ENCODE measurements around the gene CHDH.
A peak's percentile ranks its signal among the peaks of the same experiment; 100 is the strongest.

Gene CHDH

DNA sequence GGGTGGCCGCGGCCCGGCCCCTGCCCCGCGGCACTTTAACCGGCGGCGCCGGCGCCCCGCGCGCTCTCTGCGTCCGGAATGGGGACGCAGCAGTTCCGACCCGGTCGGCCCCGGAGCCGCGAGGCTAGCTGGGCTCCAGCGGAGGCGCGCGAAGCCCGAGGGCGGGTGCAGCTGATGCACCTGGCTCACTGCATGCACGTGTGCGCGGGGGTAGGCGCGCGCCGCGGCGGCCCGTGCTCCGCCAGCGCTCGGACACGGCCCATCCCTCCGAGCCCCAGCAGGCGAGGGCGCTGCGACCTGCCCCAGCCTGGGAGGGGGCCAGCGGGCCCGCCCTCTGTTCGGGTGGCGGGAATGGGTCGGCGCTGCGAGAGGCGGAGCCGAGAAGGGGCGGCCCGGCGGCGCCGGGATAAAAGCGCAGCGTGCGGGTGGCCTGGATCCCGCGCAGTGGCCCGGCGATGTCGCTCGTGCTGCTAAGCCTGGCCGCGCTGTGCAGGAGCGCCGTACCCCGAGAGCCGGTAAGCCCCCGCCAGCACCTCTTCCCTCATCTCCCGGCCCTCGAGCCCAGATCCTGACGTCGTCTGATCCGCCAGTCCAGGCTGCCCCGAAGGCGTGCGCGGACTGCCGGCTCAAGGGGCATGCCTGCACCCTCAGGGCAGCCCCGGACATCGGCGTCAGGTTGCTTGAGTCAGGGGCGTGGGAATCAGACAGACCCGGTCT lies at the start of gene CHDH, which contains the start of gene IL17RB:
TSS of gene CHDH (minus strand) at position 286 of the 717 bp plus-strand sequence. CDS start 22,411 bp downstream, outside the sequence.
TSS of gene IL17RB (plus strand) at position 435 of the 717 bp plus-strand sequence. CDS start at position 456, 21 bp downstream.
- DNase-seq (ENCODE audit: low read depth), result no peak

DNA sequence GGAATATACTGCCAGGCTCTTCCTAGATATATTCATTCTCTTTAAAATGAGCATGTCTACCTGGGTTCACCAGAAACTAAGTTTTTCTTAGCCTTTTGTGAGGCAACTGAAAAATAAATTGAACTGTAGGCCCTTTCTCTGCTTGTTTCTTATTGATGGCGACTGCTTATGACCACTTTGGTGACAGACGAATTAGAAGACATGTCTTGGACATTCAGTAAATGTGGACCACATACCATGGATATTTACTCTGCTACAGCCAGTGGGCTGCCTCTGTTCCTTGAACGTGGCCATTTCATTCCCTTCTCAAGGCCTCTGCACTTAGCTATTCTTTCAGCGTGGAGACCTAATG lies 46.0 kb upstream of the CHDH start:
- no peak for DNase-seq (ENCODE audit: low read depth)

DNA sequence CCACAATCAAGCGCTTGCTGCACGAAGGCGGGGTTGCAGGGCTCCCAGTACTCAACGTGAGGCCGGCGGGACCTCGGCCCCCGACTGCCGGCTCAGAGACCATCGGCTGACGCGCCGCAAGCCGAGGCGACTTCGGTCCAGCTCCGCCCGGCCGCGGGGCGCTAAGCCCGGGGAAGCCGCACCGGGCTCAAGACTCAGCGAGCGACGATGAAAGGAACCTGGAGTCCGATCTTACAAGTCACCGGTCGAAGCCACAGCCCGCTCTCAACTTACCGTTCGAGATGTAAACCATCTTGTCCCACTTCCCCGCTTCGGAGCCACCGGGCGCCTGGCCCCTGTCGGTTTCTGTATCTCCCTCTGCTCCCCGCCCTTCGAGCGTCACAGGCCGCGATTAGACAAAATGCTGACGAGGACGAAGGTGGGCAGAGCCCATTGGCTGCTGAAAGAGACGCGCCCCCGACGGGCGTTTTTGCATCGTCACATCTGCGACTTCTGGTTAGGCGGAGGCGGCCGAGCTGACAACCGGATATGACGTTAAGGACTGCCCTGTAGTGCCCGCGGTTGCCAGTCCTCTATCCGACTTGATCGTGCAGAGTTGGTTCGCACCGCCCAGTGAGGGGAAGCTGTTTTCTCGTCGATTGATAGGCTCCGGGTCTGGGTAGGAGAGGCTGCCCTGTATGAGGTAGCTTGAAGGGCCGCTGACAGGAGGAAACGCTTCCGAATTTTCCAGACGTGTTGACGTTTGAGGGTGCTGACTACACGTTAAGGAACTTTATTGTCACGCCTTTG lies 45.5 kb upstream of the CHDH start, which contains the start of gene SELENOK:
TSS of gene SELENOK (minus strand) at position 363 of the 789 bp plus-strand sequence.
- peak; percentile 93 for DNase-seq (ENCODE audit: low read depth)

DNA sequence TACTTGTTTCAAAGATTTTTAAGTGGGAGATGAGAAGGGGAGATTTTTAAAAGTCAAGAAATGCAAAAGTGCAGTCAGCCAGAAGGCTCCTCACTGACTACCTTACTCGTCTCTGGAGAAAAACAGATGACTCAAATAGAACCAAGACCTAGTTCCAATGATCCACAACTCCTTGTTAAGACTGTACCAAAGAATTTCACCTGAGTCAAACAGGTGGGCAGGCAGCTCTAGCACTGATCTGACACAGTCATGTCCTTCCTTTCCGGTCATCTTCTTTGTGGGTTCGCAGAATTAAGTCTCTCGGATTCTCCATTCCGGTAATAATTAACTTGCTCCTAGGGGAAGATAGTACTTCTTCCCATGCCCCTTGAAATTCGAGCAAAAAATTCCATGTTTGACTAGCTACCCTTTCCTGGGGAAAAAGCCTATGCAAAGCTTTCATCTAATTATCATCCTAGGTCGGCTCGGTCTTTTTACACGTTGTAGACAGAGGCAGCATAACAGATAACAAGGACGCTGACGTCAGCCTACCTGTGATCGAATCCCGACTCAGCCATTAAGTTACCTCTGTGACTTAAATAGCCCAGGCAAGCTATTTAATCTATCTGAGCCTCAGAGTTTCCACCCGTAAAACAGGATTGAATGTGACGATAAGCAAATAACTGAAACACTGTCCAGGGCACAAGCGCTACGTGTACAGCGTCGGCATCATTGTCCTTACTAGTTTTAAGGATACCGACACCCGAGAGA lies 44.7 kb upstream of the CHDH start:
- DNase-seq (ENCODE audit: low read depth), result peak; percentile 22

DNA sequence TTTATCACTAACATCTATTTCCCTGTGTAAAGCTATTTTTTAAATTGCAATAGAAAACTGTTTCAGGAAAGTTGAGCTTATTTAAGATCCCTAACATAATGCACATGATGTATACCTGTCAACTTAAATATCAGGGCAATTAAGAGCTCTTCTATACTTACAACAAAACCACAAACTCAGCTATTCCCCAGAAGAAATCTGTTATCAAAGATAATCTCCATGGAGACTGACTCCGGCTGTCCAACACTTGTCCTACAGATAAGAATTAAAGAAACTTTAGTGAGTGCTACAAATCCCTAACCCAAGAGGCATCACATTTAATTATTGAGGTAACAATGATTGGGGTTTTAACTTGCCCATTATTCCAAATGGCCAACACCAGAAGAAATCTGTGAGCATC lies 42.0 kb upstream of the CHDH start:
- no peak for DNase-seq (ENCODE audit: low read depth)

DNA sequence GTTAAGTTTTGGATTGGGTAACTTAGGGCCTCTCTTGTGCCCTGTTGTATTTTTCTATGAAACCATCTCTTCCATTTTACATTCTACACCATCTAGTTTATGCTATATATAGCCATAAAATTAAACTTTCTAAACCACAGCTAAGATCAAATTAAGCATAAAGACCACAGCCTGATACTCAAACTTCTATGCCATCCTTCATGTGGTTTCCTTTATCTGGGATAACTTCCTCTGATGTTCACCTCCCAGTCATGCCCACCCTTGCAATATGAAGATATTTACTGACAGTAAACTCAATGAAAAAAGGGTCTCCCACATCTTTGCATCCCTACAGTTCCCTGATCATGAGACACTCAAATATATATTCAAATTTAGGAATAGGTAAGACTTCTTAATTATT lies 41.2 kb upstream of the CHDH start:
- no peak for DNase-seq (ENCODE audit: low read depth)

GRCh38 chr3:53885239-53885638 lies 39.0 kb upstream of the CHDH start:
- no peak for DNase-seq (ENCODE audit: low read depth)

DNA sequence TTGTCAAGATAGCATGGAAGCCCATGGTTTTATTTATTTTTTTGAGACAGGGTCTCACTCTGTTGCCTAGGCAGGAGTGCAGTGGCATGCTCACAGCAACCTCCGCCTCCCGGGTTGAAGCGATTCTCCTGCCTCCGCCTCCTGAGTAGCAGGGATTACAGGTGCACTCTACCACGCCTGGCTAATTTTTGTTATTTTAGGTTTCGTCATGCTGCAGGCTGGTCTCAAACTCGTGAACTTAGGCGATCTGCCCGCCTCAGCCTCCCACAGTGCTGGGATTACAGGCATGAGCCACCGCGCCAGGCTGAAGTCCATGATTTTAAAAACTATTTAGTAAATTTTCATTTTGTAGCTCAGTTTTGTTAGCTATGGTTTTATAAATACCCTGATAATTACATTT lies 38.4 kb upstream of the CHDH start:
- no peak for DNase-seq (ENCODE audit: low read depth)

GRCh38 chr3:53883008-53883407 lies 36.8 kb upstream of the CHDH start:
- DNase-seq (ENCODE audit: low read depth), result no peak

GRCh38 chr3:53881691-53882593 lies 35.7 kb upstream of the CHDH start, which contains the start of gene ACTR8:
TSS of gene ACTR8 (minus strand) at chr3:53882152. CDS start at chr3:53882101, 51 bp downstream.
- peak; percentile 75 for DNase-seq (ENCODE audit: low read depth)

DNA sequence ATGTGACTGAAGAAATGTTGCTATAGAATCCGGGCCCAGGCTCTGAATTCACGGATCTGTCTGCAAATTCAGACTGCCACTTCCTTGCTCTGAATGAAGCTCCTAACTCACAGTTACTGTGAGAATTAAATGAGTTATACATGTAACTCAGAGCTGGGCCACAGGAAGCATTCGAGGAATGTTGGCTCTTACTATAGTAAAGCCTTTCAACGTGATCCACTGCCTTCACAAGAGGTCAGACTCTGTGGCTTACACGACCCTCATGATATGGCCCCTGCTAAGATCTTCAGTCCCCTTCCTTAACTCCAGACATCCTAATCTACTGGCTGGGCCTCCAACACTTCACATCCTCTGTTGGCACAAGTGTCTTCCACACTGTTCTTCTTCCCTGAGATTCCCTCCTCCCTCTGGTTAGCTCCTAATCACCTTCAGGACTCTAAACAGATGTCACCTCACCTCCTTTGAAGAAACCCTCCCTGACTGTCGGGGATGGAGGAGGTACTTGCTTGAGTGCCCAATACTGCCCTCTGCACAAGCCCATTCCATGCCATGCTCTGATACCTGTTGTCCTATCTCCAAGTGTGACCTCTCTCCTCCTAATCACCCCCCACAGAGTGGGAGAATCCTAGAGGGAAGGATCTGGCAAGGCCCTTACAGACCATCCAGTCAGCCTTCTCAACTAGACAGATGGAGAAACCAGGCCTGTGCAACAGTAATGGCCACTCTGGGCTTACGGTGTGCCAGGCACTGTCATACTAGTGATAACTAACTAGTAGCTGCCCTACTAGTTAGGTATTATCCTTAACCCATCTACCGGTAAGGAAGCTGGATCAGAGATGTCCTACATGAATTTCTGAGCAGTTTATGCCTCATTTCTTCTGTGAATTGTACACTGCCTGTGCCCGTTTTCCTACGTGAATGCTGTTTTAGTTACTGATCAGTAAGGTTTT lies 34.5 kb upstream of the CHDH start:
- no peak for DNase-seq (ENCODE audit: low read depth)

DNA sequence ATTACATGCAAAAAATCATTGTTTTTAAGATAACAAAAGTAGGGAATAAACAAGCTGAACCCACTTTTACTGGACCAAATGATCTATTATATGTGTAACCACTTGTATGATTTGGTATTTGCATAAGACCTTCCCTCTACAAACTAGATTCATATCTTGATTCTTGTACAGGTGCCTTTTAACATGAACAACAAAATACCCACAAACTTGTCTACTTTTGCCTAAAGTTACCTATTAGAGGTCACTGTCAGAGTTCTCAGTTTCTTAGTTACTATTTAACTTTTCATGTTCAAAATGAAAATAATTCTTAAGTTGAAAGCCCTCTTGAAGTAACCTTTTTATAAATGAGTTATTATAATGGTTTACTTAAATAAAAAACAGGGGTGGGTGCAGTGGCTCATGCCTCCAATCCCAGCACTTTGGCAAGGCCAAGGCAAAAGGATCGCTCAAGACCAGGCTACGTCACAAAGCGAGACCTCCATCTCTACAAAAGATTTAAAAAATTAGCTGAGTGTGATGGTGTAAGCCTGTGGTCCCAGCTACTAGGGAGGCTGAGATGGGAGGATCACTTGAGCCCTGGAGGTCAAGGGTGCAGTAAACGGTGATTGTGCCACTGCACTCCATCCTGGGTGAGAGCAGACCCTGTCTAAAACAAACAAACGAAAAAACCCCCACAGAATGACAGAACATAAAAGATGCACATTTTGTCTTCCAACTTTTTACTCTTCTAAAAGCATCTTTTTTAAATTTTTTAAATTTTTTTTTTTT lies 19.7 kb upstream of the CHDH start:
- DNase-seq (ENCODE audit: low read depth), result no peak

- DNase-seq (ENCODE audit: low read depth), result no peak
Observed at GRCh38 chr3:53863145-53863544, 16.9 kb upstream of the CHDH start.

- no peak for DNase-seq (ENCODE audit: low read depth)
Observed at GRCh38 chr3:53862241-53862640, 16.0 kb upstream of the CHDH start.

DNA sequence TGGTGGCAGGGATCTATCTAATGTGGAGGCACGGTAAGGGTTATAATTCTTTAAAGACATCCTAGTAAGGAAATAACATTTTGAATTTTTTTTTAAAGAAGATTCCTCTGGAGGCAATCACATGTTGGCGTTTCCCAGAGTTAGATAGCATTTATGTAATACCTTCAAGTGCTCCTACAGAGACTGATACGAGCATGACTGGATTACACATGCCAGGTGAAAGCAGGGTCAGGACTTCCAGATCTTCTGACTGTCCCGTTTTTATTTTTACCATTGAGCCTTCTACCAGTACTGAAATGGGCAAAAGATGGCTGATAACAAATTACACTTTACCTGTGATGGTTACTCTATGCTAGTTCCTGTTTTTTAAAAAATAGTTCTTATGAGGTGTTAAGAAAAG lies 14.0 kb upstream of the CHDH start:
- DNase-seq (ENCODE audit: low read depth), result no peak

DNA sequence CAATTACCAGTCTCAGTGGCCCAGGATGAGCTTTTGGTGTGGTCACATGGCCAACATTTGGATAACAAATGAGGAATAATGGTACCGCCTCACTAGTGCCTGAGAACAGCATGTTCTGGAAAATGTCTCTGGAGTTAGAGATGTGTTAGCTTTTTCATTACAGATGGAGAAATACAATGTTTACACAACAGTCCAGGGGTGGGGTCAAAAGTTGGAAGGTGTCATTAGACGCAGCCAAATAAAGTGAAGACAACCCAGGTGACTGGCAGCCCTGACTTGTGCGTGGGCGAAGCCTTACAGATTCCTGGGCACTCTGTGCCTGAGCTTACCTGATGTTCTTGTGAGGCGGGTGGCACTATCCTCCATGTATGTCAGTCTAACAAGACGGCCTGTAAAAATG lies 13.0 kb upstream of the CHDH start:
- DNase-seq (ENCODE audit: low read depth), result no peak

GRCh38 chr3:53858096-53858741 lies 12.0 kb upstream of the CHDH start:
- DNase-seq (ENCODE audit: low read depth), result no peak

DNA sequence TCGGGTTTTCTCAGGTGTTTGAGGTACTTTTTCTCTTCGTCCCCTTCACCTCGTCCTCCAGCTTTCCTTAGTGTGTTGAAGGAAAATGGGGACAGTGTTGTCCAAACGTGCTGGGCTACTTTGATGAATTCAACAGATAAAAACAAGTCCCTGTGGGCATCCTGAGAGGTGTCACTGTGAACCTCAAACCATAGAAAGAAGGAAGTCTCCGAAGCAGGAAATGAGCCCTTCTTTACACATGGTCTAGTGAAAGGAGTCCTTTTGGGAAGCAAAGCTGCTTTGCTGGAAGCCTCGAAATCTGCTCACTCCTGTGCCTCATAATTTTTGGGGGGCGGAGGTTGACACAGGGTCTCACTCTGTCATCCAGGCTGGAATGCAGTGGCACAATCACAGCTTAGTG lies 10.7 kb upstream of the CHDH start:
- no peak for DNase-seq (ENCODE audit: low read depth)

- no peak for DNase-seq (ENCODE audit: low read depth)
Observed at GRCh38 chr3:53850895-53851294, 4.7 kb upstream of the CHDH start.
